ENCODE data around the gene CEMIP2. TPM values are rescaled to one million over a fixed set of nuclear protein-coding genes. Genes with fewer than 3 reads are reported as not detected.
A peak's percentile ranks its signal among the peaks of the same experiment; 100 is the strongest.

Gene CEMIP2
- total and polyA plus RNA-seq, 8 donors = 12.4 to 218 (median 59.8) TPM

GRCh38 chr9:71772726-71773125, 4.4 kb upstream of the CEMIP2 start:
- H3K27me3 ChIP-seq = no peaks in the 10 kb centered on the region
- DNase-seq = no peak
- no peaks in the 10 kb centered on the region for H3K36me3 ChIP-seq
- peaks cover 5 to 18% (median 16%) of the 10 kb centered on the region in 4 donors for H3K4me1 ChIP-seq
- no peak overlapping the region for H3K4me3 ChIP-seq
- WGBS, 5 donors = 81 to 90% (median 86%) methylated on average over 4 of the region's 4 CpGs
- intact Hi-C loops (cut with DNase I; ENCODE audit: low total_unique reads) = no loop called here
- H3K27ac ChIP-seq = no peak overlapping the region
- no peaks in the 10 kb centered on the region for H3K9me3 ChIP-seq
- TF ChIP-seq POLR2AphosphoS5 (IDR thresholded peaks at IDR 0.05) (no peak), EP300 (IDR thresholded peaks at IDR 0.05) (no peak), CTCF (IDR thresholded peaks at IDR 0.05) (no peak)

GRCh38 chr9:71770170-71770569, 1.9 kb upstream of the CEMIP2 start:
- no peak for TF ChIP-seq EP300 (IDR thresholded peaks at IDR 0.05)
- no peak for TF ChIP-seq POLR2AphosphoS5 (IDR thresholded peaks at IDR 0.05)
- no peak for TF ChIP-seq CTCF (IDR thresholded peaks at IDR 0.05)
- TF ChIP-seq POLR2A (IDR thresholded peaks at IDR 0.05) = no peak
- Histone ChIP-seq H3K27me3 (no peaks in the 10 kb centered on the region), H3K4me1 (peaks cover 18 to 44% (median 31%) of the 10 kb centered on the region in 4 donors), H3K4me3 (peak overlapping the region in 1 of 4 donors; percentile 72), H3K9me3 (no peaks in the 10 kb centered on the region), H3K27ac (peak overlapping the region in 3 of 5 donors; percentile 94 to 99 (median 98)), H3K36me3 (no peaks in the 10 kb centered on the region)
- DNase-seq = no peak
- intact Hi-C loops (cut with DNase I; ENCODE audit: low total_unique reads) = no loop called here
- WGBS, 5 donors = 52 to 74% (median 58%) methylated on average over 3 of the region's 3 CpGs

GRCh38 chr9:71769175-71770161, 1.2 kb upstream of the CEMIP2 start:
- Histone ChIP-seq H3K4me3 (peak overlapping the region; percentile 72 to 91 (median 82)), H3K27ac (peak overlapping the region; percentile 66 to 99 (median 95)), H3K27me3 (no peaks in the 10 kb centered on the region), H3K4me1 (peaks cover 23 to 51% (median 35%) of the 10 kb centered on the region in 4 donors), H3K9me3 (no peaks in the 10 kb centered on the region), H3K36me3 (no peaks in the 10 kb centered on the region)
- DNase-seq = peak; percentile 88 to 89
- TF ChIP-seq POLR2AphosphoS5 (IDR thresholded peaks at IDR 0.05) (peak; percentile 22 to 39 (median 35)), EP300 (IDR thresholded peaks at IDR 0.05) (no peak), CTCF (IDR thresholded peaks at IDR 0.05) (peak in 2 of 7 experiments; percentile 1 to 62)
- intact Hi-C loops (cut with DNase I; ENCODE audit: low total_unique reads) = no loop called here
- 1 to 2% (median 1%) methylated on average over 20 to 46 of the region's 46 CpGs for WGBS, 5 donors

- H3K27ac ChIP-seq = peak overlapping the region; percentile 94 to 100 (median 98)
- H3K4me3 ChIP-seq = peak overlapping the region; percentile 72 to 91 (median 82)
- no peaks in the 10 kb centered on the region for H3K27me3 ChIP-seq
- no peak for TF ChIP-seq EP300 (IDR thresholded peaks at IDR 0.05)
- TF ChIP-seq POLR2AphosphoS5 (IDR thresholded peaks at IDR 0.05) = no peak
- no peak for TF ChIP-seq POLR2A (IDR thresholded peaks at IDR 0.05)
- H3K36me3 ChIP-seq = no peaks in the 10 kb centered on the region
- intact Hi-C loops (cut with DNase I; ENCODE audit: low total_unique reads) = no loop called here
- H3K4me1 ChIP-seq = peaks cover 32 to 67% (median 51%) of the 10 kb centered on the region in 4 donors
- 0 to 1% (median 0%) methylated on average over 31 to 33 of the region's 33 CpGs for WGBS, 5 donors
- DNase-seq = peak; percentile 34 to 62
- no peaks in the 10 kb centered on the region for H3K9me3 ChIP-seq
These were observed 464 bp downstream of the CEMIP2 start for GRCh38 chr9:71767776-71768321.
